NB4 (cell line): Measurements from ENCODE around the gene TTC9C.
"Not testable (repeated sequence)": the region's sequence is repeated elsewhere in the genome, so short reads cannot be mapped to it uniquely, and the experiment has no call there.

Experiments
- DNase-seq: peaks from one replicate; pipeline ENCODE4 v3.0.0; 2010; ENCODE audit warnings: low read depth
- H3K4me3 ChIP-seq: one replicate; pipeline ENCODE4 v1.5.1; 2011; ENCODE audit warnings: mild to moderate bottlenecking, low read depth, low read length, moderate library complexity
- MYC ChIP-seq: IDR thresholded peaks from 2 replicates; pipeline ENCODE4 v1.6.1; 2011; ENCODE audit warnings: low read depth, low read length
- POLR2A ChIP-seq: IDR thresholded peaks from 2 replicates; pipeline ENCODE4 v1.6.1; 2011; ENCODE audit warnings: mild to moderate bottlenecking; ENCODE audit not compliant: insufficient read length; ENCODE audit errors: extremely low read depth
- TF ChIP-seq, protein P1 (sequence below): IDR thresholded peaks from one replicate; pipeline ENCODE4 v1.5.1; 2012; ENCODE audit warnings: low read depth, low read length
- TF ChIP-seq, protein P2 (sequence below): IDR thresholded peaks from 2 replicates; pipeline ENCODE4 v1.6.1; 2011; ENCODE audit warnings: low read depth, low read length

The TTC9C gene

DNA sequence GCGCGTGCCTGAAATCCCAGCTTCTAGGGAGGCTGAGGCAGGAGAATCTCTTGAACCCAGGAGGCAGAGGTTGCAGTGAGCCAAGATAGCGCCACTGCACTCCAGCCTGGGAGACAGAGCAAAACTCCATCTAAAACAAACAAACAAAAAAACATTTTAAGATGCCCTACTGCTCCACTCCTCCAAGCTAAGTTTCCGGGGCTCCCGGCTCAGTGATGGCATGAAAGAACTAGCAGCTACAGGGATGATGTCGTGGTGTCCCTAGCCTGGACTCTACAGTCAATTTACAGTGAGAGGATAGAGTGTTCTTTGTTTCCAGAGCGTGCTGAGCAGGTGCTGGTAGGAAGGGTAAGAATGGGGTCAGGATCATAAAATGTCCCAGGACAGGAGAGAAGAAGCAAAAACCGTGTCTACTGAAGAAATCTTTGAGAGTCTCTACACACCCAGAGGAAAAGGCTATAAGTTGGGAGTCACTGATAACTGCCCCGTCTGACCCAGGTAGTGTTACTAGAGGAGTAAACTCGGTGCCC lies 26.9 kb downstream of the TTC9C start:
- no peak overlapping the region for H3K4me3 ChIP-seq
- TF ChIP-seq MYC, result no peak
- no peak for DNase-seq

- no peak overlapping the region for H3K4me3 ChIP-seq
- no peak for DNase-seq
- TF ChIP-seq, protein P1, sequence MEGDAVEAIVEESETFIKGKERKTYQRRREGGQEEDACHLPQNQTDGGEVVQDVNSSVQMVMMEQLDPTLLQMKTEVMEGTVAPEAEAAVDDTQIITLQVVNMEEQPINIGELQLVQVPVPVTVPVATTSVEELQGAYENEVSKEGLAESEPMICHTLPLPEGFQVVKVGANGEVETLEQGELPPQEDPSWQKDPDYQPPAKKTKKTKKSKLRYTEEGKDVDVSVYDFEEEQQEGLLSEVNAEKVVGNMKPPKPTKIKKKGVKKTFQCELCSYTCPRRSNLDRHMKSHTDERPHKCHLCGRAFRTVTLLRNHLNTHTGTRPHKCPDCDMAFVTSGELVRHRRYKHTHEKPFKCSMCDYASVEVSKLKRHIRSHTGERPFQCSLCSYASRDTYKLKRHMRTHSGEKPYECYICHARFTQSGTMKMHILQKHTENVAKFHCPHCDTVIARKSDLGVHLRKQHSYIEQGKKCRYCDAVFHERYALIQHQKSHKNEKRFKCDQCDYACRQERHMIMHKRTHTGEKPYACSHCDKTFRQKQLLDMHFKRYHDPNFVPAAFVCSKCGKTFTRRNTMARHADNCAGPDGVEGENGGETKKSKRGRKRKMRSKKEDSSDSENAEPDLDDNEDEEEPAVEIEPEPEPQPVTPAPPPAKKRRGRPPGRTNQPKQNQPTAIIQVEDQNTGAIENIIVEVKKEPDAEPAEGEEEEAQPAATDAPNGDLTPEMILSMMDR, result no peak
- TF ChIP-seq MYC (no peak), POLR2A (no peak)
- TF ChIP-seq, protein P2, sequence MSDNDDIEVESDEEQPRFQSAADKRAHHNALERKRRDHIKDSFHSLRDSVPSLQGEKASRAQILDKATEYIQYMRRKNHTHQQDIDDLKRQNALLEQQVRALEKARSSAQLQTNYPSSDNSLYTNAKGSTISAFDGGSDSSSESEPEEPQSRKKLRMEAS, result no peak
These were observed 29.8 kb downstream of the TTC9C start for GRCh38 chr11:62757846-62758788.

DNA sequence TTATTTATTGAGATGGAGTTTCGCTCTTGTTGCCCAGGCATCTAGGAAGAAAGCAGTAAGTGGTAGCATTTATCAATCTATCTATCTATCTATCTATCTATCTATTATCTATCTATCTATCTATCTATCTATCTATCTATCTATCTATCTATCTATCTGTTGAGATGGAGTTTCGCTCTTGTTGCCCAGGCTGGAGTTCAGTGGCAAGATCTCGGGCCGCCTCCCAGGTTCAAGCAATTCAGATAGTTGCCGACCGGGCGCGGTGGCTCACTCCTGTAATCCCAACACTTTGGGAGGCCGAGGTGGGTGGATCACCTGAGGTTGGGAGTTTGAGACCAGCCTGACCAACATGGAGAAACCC lies 32.6 kb downstream of the TTC9C start:
- not testable (repeated sequence) for DNase-seq, H3K4me3 ChIP-seq

GRCh38 chr11:62770778-62771143 lies 42.5 kb downstream of the TTC9C start:
- peak; percentile 21; the same call in 1 of the 2 replicates for TF ChIP-seq MYC
- TF ChIP-seq, protein P1, result no peak
- TF ChIP-seq, protein P2, result no peak
- no peak for TF ChIP-seq POLR2A
- no peak for DNase-seq
- peak overlapping the region; percentile 87 for H3K4me3 ChIP-seq

- TF ChIP-seq MYC, result 0 out of 2 replicates have a peak, but pooled peaks have one; percentile 12
- TF ChIP-seq POLR2A, result peak; percentile 71
- TF ChIP-seq, protein P2, result peak; percentile 90
- TF ChIP-seq, protein P1, result no peak
- peak; percentile 98 for DNase-seq
- peak within 1 kb of the TSS; percentile 87 for H3K4me3 ChIP-seq
These were observed 43.1 kb downstream of the TTC9C start, which contains the start of gene TAF6L for GRCh38 chr11:62771144-62772021. TAF6L (plus strand) TSS chr11:62771396; CDS start chr11:62775784, 4,388 bp downstream.

DNA sequence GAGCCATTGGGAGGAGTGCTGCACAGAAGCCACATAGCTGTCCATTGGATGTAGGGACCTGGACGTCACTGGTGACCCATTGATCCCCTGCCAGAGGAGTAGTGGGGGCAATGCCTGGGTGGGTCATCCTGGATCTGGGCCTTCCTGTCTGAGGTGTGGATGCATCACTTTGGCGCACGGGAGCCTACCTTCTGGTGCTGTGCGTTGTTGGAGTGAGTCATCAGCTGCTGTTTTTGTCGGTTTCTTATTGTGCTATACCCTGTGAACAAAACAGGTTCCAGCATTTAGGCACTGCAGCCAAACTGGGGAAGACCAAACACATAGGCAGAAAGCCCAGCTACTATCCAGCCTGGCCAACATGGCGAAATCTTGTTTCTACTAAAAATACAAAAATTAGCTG lies 46.1 kb downstream of the TTC9C start:
- DNase-seq, result no peak
- H3K4me3 ChIP-seq, result peak overlapping the region; percentile 1
- no peak for TF ChIP-seq MYC
- TF ChIP-seq, protein P2, result no peak
- TF ChIP-seq, protein P1, result no peak
- TF ChIP-seq POLR2A, result no peak
